Measurements from ENCODE around the gene MYH16. TPM values are rescaled to one million over a fixed set of nuclear protein-coding genes. Genes with fewer than 3 reads are reported as not detected.

MYH16 gene
- total and polyA plus RNA-seq, 10 of the 15 experiments (the other 5 are each of a cell fraction or from before 2014, with no cell fraction given): 0.03 to 0.33 (median 0.04) TPM; not detected in 3

GRCh38 chr7:99340659-99341058 lies 68.0 kb downstream of the MYH16 start:
- Histone ChIP-seq H2AFZ (ENCODE audit: control insufficient read depth, low read depth, low read length) (no peak overlapping the region), H3K4me3 (no peak overlapping the region), H3K9ac (ENCODE audit: control insufficient read depth, insufficient read depth, low read length) (no peak overlapping the region), H4K20me1 (ENCODE audit: control insufficient read depth, insufficient read depth) (no peaks in the 10 kb centered on the region), H3K4me1 (ENCODE audit: control insufficient read depth, insufficient read depth, low read length) (no peaks in the 10 kb centered on the region), H3K4me2 (ENCODE audit: control insufficient read depth, insufficient read depth) (no peak overlapping the region), H3K27me3 (replicated peaks in 1 of 2; ENCODE audit: control insufficient read depth in 2 of 2, insufficient read depth in 2 of 2, low read length in 1 of 2) (no peaks in the 10 kb centered on the region), H3K27ac (ENCODE audit: control insufficient read depth, insufficient read depth) (no peak overlapping the region), H3K36me3 (ENCODE audit: control insufficient read depth in 2 of 2, insufficient read depth in 2 of 2, low read length in 1 of 2) (peaks cover 8 to 51% of the 10 kb centered on the region in 2 experiments), H3K79me2 (ENCODE audit: control insufficient read depth, insufficient read depth, low read length) (no peaks in the 10 kb centered on the region), H3K9me3 (replicated peaks; ENCODE audit: control insufficient read depth, insufficient read depth, low read length) (no peaks in the 10 kb centered on the region)
- no TSS peak for BruUV-seq (replicated peaks)
- DNase-seq (ENCODE audit: low read depth, low spot score) (no peak), ATAC-seq (no peak), FAIRE-seq (no peak)
- intact Hi-C loops (cut with micrococcal nuclease; ENCODE audit: unreplicated experiment) (no loop called here), in situ Hi-C loops (cut with MboI) (no loop called here)
- 97% methylated on average over 3 of the region's 3 CpGs for WGBS (ENCODE audit: insufficient coverage, insufficient replicate concordance, low lambda C conversion rate, missing lambda C conversion rate)
- ChIA-PET POLR2A (no interaction called here), CTCF (no interaction called here), RAD21 (ENCODE audit: unreplicated experiment) (no interaction called here), SMC1A (ENCODE audit: uncharacterized antibody, unreplicated experiment) (interaction anchor here (1.7 kb wide), 1 partner anchor 12 kb away, joined by 3 read pairs; no protein-coding TSS in a partner anchor)
- TF ChIP-seq MLLT1 (IDR thresholded peaks at IDR 0.05) (no peak), ZBTB40 (IDR thresholded peaks at IDR 0.05; ENCODE audit: borderline replicate concordance) (no peak), PML (IDR thresholded peaks at IDR 0.05; ENCODE audit: low read length) (no peak), FOXM1 (IDR thresholded peaks at IDR 0.05; ENCODE audit: low read depth, low read length) (no peak), ESRRA (IDR thresholded peaks at IDR 0.05; ENCODE audit: low read length) (no peak), ZNF24 (IDR thresholded peaks at IDR 0.05) (no peak), TCF3 (IDR thresholded peaks at IDR 0.05; ENCODE audit: borderline replicate concordance, insufficient read depth, low read depth, low read length) (no peak), KDM1A (IDR thresholded peaks at IDR 0.05; ENCODE audit: borderline replicate concordance) (no peak), BRCA1 (IDR thresholded peaks at IDR 0.05; ENCODE audit: low read depth, low read length) (no peak), CREM (IDR thresholded peaks at IDR 0.05; ENCODE audit: low read depth) (no peak), DPF2 (IDR thresholded peaks at IDR 0.05) (no peak), MYC (IDR thresholded peaks at IDR 0.05; ENCODE audit: insufficient read depth, insufficient read length, insufficient replicate concordance, low read length, severe bottlenecking) (no peak), CHD1 (IDR thresholded peaks at IDR 0.05; ENCODE audit: low read depth, low read length) (no peak)
- TF ChIP-seq, protein P1, sequence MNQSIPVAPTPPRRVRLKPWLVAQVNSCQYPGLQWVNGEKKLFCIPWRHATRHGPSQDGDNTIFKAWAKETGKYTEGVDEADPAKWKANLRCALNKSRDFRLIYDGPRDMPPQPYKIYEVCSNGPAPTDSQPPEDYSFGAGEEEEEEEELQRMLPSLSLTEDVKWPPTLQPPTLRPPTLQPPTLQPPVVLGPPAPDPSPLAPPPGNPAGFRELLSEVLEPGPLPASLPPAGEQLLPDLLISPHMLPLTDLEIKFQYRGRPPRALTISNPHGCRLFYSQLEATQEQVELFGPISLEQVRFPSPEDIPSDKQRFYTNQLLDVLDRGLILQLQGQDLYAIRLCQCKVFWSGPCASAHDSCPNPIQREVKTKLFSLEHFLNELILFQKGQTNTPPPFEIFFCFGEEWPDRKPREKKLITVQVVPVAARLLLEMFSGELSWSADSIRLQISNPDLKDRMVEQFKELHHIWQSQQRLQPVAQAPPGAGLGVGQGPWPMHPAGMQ (IDR thresholded peaks at IDR 0.05; ENCODE audit: borderline replicate concordance): no peak
- TF ChIP-seq, protein P2, sequence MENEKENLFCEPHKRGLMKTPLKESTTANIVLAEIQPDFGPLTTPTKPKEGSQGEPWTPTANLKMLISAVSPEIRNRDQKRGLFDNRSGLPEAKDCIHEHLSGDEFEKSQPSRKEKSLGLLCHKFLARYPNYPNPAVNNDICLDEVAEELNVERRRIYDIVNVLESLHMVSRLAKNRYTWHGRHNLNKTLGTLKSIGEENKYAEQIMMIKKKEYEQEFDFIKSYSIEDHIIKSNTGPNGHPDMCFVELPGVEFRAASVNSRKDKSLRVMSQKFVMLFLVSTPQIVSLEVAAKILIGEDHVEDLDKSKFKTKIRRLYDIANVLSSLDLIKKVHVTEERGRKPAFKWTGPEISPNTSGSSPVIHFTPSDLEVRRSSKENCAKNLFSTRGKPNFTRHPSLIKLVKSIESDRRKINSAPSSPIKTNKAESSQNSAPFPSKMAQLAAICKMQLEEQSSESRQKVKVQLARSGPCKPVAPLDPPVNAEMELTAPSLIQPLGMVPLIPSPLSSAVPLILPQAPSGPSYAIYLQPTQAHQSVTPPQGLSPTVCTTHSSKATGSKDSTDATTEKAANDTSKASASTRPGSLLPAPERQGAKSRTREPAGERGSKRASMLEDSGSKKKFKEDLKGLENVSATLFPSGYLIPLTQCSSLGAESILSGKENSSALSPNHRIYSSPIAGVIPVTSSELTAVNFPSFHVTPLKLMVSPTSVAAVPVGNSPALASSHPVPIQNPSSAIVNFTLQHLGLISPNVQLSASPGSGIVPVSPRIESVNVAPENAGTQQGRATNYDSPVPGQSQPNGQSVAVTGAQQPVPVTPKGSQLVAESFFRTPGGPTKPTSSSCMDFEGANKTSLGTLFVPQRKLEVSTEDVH (IDR thresholded peaks at IDR 0.05; ENCODE audit: low read depth, partially characterized antibody): no peak
